GM12864 (cell line): ENCODE measurements around the gene POT1.

Source experiments
- DNase-seq: peaks from one replicate; pipeline ENCODE4 v3.0.0-alpha.2; 2011; ENCODE audit warnings: low read depth
- H3K4me3 ChIP-seq: 2 replicates; pipeline ENCODE4 v1.5.1; 2011; ENCODE audit warnings: mild to moderate bottlenecking, low read depth, low read length, control low read depth
- CTCF ChIP-seq: IDR thresholded peaks from 2 replicates; pipeline ENCODE4 v1.5.1; 2011; ENCODE audit warnings: low read depth, mild to moderate bottlenecking, moderate library complexity, low read length, control low read depth, inconsistent platforms; ENCODE audit errors: missing control alignments

The POT1 gene

GRCh38 chr7:124887247-124887646 lies 42.4 kb downstream of the POT1 start:
- no peak for DNase-seq
- TF ChIP-seq CTCF = no peak
- H3K4me3 ChIP-seq = no peak overlapping the region

GRCh38 chr7:124881981-124882380 lies 47.6 kb downstream of the POT1 start:
- no peak for TF ChIP-seq CTCF
- no peak for DNase-seq
- no peak overlapping the region for H3K4me3 ChIP-seq

GRCh38 chr7:124879771-124880170 lies 49.9 kb downstream of the POT1 start:
- no peak for TF ChIP-seq CTCF
- no peak for DNase-seq
- H3K4me3 ChIP-seq = no peak overlapping the region

GRCh38 chr7:124879103-124879502 lies 50.5 kb downstream of the POT1 start:
- TF ChIP-seq CTCF = no peak
- no peak overlapping the region for H3K4me3 ChIP-seq
- DNase-seq = no peak

GRCh38 chr7:124874644-124875163 lies 54.9 kb downstream of the POT1 start:
- no peak for TF ChIP-seq CTCF
- no peak overlapping the region for H3K4me3 ChIP-seq
- no peak for DNase-seq

GRCh38 chr7:124857672-124858235 lies 71.9 kb downstream of the POT1 start:
- DNase-seq = no peak
- no peak for TF ChIP-seq CTCF
- H3K4me3 ChIP-seq = no peak overlapping the region

GRCh38 chr7:124856299-124856888 lies 73.2 kb downstream of the POT1 start:
- TF ChIP-seq CTCF = peak; percentile 44
- no peak for DNase-seq
- no peak overlapping the region for H3K4me3 ChIP-seq
